T-helper 2 cell treated with Interferon-gamma antibody and Interleukin-4, amounts not matched to agents 5 μg/mL and 100 μg/mL, for 36 hours (primary cell): Measurements from ENCODE around the gene DRG1.
"Not testable (repeated sequence)": the region's sequence is repeated elsewhere in the genome, so short reads cannot be mapped to it uniquely, and the experiment has no call there.

Source experiments
- DNase-seq: peaks from one replicate; pipeline ENCODE4 v3.0.0; 2021; ENCODE audit warnings: low spot score
- H3K27ac Mint-ChIP-seq: one replicate; pipeline ENCODE4 v1.8.0; 2021; ENCODE audit warnings: mild to moderate bottlenecking, mixed read lengths
- H3K27me3 Mint-ChIP-seq: one replicate; pipeline ENCODE4 v1.8.0; 2021; ENCODE audit warnings: low read depth, mixed read lengths
- H3K36me3 Mint-ChIP-seq: one replicate; pipeline ENCODE4 v1.8.0; 2021; ENCODE audit warnings: low read depth, mixed read lengths
- H3K4me1 Mint-ChIP-seq: one replicate; pipeline ENCODE4 v1.8.0; 2021; ENCODE audit warnings: low read depth, mixed read lengths
- H3K4me3 Mint-ChIP-seq: one replicate; pipeline ENCODE4 v1.8.0; 2022; ENCODE audit warnings: mild to moderate bottlenecking, moderate library complexity, mixed read lengths
- H3K9me3 Mint-ChIP-seq: one replicate; pipeline ENCODE4 v1.8.0; 2021; ENCODE audit warnings: mixed read lengths

The DRG1 gene

GRCh38 chr22:31400023-31400397 is 606 bp downstream of the DRG1 start:
- H3K9me3 Mint-ChIP-seq: no peaks in the 10 kb centered on the region

DNA sequence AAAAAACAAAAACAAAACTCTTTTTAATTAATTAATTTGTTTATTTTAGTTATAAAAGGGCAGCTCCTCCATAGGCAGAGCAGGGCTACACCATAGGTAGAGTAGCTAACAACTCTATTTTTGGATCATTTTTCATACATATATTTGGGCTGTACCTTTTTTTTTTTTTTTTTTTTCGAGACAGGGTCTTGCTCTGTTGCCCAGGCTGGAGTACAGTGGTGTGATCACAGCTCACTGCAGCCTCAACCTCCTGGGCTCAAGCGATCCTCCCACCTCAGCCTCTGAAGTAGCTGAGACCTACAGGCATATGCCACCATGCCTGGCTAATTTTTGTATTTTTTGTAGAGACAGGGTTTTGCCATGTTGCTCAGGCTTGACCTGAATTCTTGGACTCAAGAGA is 2.9 kb downstream of the DRG1 start:
- H3K9me3 Mint-ChIP-seq, H3K27me3 Mint-ChIP-seq, H3K27ac Mint-ChIP-seq, DNase-seq, H3K4me3 Mint-ChIP-seq: not testable (repeated sequence)
- peaks cover 39% of the 10 kb centered on the region for H3K36me3 Mint-ChIP-seq
- H3K4me1 Mint-ChIP-seq: peaks cover 18% of the 10 kb centered on the region

More at GRCh38 chr22:31400023-31400397, 606 bp downstream of the DRG1 start:
- peaks cover 25% of the 10 kb centered on the region for H3K36me3 Mint-ChIP-seq
- no peaks in the 10 kb centered on the region for H3K27me3 Mint-ChIP-seq
- H3K27ac Mint-ChIP-seq: peak overlapping the region; percentile 95
- peak overlapping the region; percentile 97 for H3K4me3 Mint-ChIP-seq
- peaks cover 11% of the 10 kb centered on the region for H3K4me1 Mint-ChIP-seq
- no peak for DNase-seq

DNA sequence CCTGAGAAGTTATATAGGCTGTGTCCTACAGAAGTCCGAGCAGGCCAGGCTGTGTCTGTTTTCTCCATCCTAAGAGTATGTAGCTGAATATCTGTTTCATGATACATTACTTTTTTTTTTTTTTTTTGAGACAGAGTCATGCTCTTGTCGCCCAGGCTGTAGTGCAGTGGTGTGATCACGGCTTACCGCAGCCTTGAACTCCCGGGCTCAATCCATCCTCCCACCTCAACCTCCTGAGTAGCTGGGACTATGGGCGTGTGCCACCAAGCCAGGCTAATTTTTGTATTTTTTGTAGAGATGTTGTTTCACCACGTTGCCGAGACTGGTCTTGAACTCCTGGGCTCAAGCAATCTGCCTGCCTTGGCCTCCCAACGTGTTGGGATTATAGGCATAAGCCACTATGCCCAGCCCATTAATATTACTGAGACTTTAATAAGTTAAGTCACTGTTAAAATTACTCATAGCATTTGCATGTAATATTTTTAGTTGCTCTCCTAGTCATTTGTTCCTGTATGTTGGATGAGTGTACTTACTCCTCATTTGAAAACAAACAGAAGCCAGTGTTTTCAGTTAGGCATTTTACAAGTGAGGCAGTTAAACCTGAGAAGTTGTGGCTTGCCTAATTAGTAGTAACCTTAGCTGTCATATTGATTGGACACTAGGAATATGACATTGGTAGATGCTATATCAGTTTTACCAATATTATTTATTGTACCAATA is 26.1 kb downstream of the DRG1 start:
- H3K27me3 Mint-ChIP-seq: no peaks in the 10 kb centered on the region
- no peaks in the 10 kb centered on the region for H3K9me3 Mint-ChIP-seq
- DNase-seq: no peak
- no peaks in the 10 kb centered on the region for H3K4me1 Mint-ChIP-seq
- H3K27ac Mint-ChIP-seq: no peak overlapping the region
- H3K36me3 Mint-ChIP-seq: peaks cover 61% of the 10 kb centered on the region
- H3K4me3 Mint-ChIP-seq: no peak overlapping the region

- no peak for DNase-seq
- peaks cover under 1% of the 10 kb centered on the region for H3K4me1 Mint-ChIP-seq
- H3K4me3 Mint-ChIP-seq: no peak overlapping the region
- H3K27me3 Mint-ChIP-seq: no peaks in the 10 kb centered on the region
- H3K27ac Mint-ChIP-seq: peak overlapping the region; percentile 28
- no peaks in the 10 kb centered on the region for H3K9me3 Mint-ChIP-seq
- H3K36me3 Mint-ChIP-seq: peaks cover 63% of the 10 kb centered on the region
These were observed 32.5 kb downstream of the DRG1 start for GRCh38 chr22:31431950-31432349.

- Mint-ChIP-seq H3K4me3 (no peak overlapping the region), H3K36me3 (peaks cover 63% of the 10 kb centered on the region), H3K27me3 (no peaks in the 10 kb centered on the region), H3K27ac (no peak overlapping the region), H3K9me3 (no peaks in the 10 kb centered on the region), H3K4me1 (peaks cover 2% of the 10 kb centered on the region)
- DNase-seq: no peak
These were observed 36.7 kb downstream of the DRG1 start for GRCh38 chr22:31436132-31436531.

DNA sequence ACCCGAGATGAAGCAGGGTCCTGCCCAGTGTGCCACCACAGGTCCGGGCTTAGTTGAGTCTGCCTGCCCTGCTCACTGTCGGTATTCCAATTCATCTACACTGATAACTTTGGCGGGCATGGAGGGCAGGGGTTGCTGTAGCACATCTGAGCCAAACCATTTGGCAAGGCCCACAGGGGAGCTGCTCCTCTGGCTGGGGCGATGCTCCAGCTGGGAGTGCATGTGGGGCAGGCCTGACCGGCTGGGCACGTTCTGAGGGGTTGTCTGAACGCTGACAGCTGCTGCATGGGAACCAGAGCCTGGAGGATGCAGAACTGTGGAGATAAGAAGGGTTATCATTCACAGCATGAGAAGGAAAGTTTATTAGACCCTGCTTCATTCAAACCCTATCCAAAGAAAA is 40.4 kb downstream of the DRG1 start:
- no peak overlapping the region for H3K27ac Mint-ChIP-seq
- H3K27me3 Mint-ChIP-seq: no peaks in the 10 kb centered on the region
- no peak overlapping the region for H3K4me3 Mint-ChIP-seq
- peaks cover 65% of the 10 kb centered on the region for H3K36me3 Mint-ChIP-seq
- peaks cover 2% of the 10 kb centered on the region for H3K4me1 Mint-ChIP-seq
- no peaks in the 10 kb centered on the region for H3K9me3 Mint-ChIP-seq
- no peak for DNase-seq

DNA sequence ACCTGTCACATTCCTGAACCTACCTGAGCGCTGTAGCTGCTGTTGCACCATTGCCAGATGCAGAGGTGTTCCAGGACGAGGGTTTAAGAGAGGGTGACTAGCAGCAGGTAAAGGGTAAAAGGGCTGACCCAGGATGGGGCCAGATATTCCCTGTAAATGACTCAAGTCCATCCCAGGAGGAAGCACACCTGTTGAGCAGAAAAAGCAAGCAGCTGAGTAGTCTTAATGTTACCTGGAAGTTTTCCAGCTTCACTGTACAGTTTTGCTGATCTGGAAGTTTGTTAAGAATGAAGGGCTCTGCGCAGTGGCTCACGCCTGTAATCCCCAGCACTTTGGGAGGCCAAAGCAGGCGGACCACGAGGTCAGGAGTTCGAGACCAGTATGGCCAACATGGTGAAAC is 41.3 kb downstream of the DRG1 start:
- Mint-ChIP-seq H3K4me3 (no peak overlapping the region), H3K4me1 (peaks cover 2% of the 10 kb centered on the region), H3K9me3 (no peaks in the 10 kb centered on the region), H3K27ac (no peak overlapping the region), H3K27me3 (no peaks in the 10 kb centered on the region), H3K36me3 (peaks cover 65% of the 10 kb centered on the region)
- DNase-seq: no peak

DNA sequence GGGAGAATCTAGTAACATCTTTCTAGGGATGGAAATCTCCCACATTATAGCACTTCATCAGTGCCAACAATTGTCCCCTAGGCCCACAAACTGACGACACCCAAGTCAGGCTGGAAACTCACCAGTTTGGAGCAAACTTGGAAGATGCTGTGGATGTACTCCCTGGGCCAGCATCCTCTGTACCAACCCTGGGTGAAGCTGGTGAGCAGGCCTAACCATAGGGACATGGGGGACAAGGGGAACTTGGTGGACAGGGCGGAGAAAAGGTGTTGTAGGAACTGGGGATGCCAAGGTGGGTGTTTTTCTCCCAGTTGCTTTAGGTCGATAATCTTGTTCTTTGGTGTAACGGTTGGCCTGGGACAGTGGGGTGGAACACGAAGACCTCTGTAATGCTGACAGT is 42.2 kb downstream of the DRG1 start:
- Mint-ChIP-seq H3K36me3 (peaks cover 63% of the 10 kb centered on the region), H3K9me3 (no peaks in the 10 kb centered on the region), H3K27me3 (no peaks in the 10 kb centered on the region), H3K27ac (no peak overlapping the region), H3K4me3 (no peak overlapping the region), H3K4me1 (peaks cover 2% of the 10 kb centered on the region)
- no peak for DNase-seq

DNA sequence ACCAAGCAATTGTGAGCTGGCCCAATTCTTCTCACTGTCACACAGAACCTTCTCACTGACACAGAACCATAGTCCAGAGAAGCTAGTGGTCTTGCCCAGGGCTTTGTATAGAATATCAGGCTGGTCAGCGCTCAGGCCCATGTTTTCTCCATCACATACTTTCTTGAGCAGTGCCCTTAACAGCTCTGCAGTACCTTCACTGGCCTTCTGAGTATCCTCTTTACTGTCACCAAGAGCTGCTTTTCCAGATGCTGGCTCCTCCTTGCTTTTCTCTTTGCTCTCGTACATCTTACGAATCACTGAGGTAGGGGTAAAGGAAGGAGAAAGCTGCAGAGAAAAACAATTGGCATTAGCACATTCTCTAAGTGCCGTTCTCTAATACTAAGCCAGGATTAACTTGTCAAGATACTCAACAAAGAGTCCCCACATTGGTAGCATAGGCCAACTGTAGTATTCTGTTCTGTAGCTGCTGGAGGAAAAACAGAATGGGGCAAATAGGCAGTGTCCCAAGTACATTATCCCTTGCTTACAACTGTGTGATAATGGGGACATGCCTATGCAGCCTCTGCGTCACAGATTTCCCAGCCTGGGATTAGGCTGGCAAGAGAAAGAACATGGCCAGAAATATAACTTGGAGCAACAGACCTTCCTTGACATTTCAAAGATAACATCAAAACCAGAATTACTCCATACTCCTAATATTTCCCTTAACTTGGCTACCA is 43.5 kb downstream of the DRG1 start:
- Mint-ChIP-seq H3K27me3 (no peaks in the 10 kb centered on the region), H3K4me3 (no peak overlapping the region), H3K4me1 (no peaks in the 10 kb centered on the region), H3K36me3 (peaks cover 51% of the 10 kb centered on the region), H3K9me3 (no peaks in the 10 kb centered on the region), H3K27ac (no peak overlapping the region)
- DNase-seq: no peak

DNA sequence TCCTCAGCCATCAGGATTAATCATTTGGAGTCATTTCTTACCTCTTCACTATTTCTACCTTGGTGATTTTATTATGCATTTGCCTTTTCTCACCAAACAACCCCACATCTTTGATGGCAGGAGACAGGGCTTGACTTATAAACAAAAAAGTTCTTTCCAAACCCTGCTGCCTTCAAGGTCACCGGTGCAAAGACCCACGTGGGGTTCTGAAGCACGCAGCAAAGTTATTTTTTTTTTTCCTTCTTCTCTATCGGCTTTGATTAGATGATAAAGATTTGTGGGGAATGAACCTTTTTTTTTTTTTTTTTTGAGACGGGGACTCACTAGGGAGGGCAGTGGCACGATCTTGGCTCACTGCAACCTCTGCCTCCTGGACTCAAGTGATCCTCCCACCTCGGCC is 44.1 kb downstream of the DRG1 start:
- Mint-ChIP-seq H3K27me3 (no peaks in the 10 kb centered on the region), H3K9me3 (no peaks in the 10 kb centered on the region), H3K36me3 (peaks cover 52% of the 10 kb centered on the region), H3K4me1 (no peaks in the 10 kb centered on the region), H3K4me3 (no peak overlapping the region), H3K27ac (no peak overlapping the region)
- no peak for DNase-seq

DNA sequence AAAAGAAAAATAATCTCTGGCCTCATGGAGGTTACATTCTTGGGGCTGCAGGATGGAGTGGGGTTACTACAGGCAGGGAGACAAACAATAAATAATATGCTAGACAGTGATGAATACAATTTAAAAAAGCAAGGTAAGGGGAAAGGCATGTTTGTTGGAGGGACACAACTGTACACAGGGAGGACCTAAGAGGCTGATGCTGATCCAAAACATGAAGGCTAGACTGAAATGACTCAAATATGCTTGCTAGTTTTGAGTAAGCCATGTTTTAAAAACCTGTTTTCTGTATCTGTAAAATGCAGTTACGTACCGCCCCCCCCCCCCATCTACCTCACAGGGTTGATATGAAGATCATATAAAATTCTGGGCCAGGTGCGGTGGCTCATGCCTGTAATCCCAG is 46.2 kb downstream of the DRG1 start:
- no peaks in the 10 kb centered on the region for H3K4me1 Mint-ChIP-seq
- no peak overlapping the region for H3K4me3 Mint-ChIP-seq
- no peak overlapping the region for H3K27ac Mint-ChIP-seq
- peaks cover 43% of the 10 kb centered on the region for H3K36me3 Mint-ChIP-seq
- no peaks in the 10 kb centered on the region for H3K27me3 Mint-ChIP-seq
- no peak for DNase-seq
- no peaks in the 10 kb centered on the region for H3K9me3 Mint-ChIP-seq

DNA sequence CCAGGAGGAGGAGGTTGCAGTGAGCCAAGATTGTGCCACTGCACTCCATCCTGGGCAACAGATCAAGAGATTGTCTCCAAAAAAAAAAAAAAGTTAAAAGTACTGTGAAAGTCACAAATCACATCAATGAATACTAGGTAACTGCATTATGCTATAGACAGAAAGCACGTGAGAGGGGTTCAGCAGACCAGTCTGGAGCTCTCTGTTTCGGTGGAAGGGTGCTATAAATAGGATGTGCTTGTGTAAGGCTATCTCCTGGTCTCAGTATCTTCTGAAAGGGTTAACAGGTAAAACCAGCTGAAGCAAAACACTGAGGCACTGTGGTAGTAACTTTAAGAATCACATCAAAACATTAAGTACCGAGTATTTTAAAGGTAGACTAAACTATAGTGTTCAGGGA is 46.8 kb downstream of the DRG1 start:
- no peaks in the 10 kb centered on the region for H3K27me3 Mint-ChIP-seq
- no peak overlapping the region for H3K4me3 Mint-ChIP-seq
- peaks cover 41% of the 10 kb centered on the region for H3K36me3 Mint-ChIP-seq
- no peak overlapping the region for H3K27ac Mint-ChIP-seq
- no peak for DNase-seq
- no peaks in the 10 kb centered on the region for H3K9me3 Mint-ChIP-seq
- H3K4me1 Mint-ChIP-seq: no peaks in the 10 kb centered on the region

GRCh38 chr22:31446767-31447166 is 47.4 kb downstream of the DRG1 start:
- no peak for DNase-seq
- peaks cover 41% of the 10 kb centered on the region for H3K36me3 Mint-ChIP-seq
- H3K4me3 Mint-ChIP-seq: no peak overlapping the region
- no peak overlapping the region for H3K27ac Mint-ChIP-seq
- H3K27me3 Mint-ChIP-seq: no peaks in the 10 kb centered on the region
- no peaks in the 10 kb centered on the region for H3K4me1 Mint-ChIP-seq
- H3K9me3 Mint-ChIP-seq: no peaks in the 10 kb centered on the region

DNA sequence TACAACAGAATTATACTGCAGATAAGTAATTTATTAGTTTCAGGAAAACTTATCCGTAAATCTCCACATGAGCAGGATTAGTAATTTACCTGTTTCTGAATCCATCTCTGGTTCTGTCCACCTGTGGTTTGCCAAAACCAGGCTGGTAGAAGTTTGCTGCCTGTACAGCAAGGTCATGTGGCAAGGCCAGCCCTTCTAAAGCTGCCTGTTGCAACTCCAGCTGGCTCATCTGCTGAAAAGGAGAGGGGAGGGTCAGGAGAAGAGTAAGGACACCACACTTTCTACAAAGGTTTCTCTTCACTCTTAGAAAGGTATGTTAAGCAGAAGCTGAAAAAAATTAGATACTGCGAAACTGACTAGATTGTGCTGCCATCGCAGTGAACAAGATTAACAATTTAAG is 47.9 kb downstream of the DRG1 start:
- no peaks in the 10 kb centered on the region for H3K27me3 Mint-ChIP-seq
- no peak for DNase-seq
- H3K4me3 Mint-ChIP-seq: no peak overlapping the region
- no peaks in the 10 kb centered on the region for H3K9me3 Mint-ChIP-seq
- H3K4me1 Mint-ChIP-seq: peaks cover 1% of the 10 kb centered on the region
- H3K36me3 Mint-ChIP-seq: peaks cover 38% of the 10 kb centered on the region
- no peak overlapping the region for H3K27ac Mint-ChIP-seq

DNA sequence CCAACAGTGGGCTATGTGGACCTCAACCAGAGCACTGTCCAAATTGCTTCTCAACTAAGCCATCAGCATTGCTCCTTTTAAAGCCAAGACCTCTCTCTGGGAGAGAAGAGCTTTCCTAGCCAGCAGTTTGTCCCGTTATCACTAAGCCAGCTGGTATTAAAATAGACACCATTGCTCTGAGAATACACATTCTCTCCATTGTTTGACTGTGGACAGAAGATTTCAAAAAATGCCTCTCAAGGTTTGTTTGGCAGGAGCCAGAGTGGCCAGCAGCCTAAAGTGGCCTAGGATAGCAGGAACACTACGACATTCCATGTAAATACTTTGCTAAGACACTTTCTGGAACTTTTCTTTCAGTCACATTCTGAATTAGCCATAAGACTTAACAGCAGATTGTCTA is 49.0 kb downstream of the DRG1 start:
- Mint-ChIP-seq H3K4me1 (peaks cover 1% of the 10 kb centered on the region), H3K4me3 (no peak overlapping the region), H3K27me3 (no peaks in the 10 kb centered on the region), H3K36me3 (peaks cover 31% of the 10 kb centered on the region), H3K27ac (no peak overlapping the region), H3K9me3 (no peaks in the 10 kb centered on the region)
- DNase-seq: no peak
